ENCODE data around the gene MAGI3.

Gene MAGI3

GRCh38 chr1:113734357-113735055, 344.2 kb downstream of the MAGI3 start:
- Histone ChIP-seq H3K9me3 (ENCODE audit: control extremely low read depth in 1 of 5, control insufficient read depth in 4 of 5, insufficient read depth in 2 of 5, low read depth in 1 of 5, low read length in 4 of 5) (no peaks in the 10 kb centered on the region), H3K27me3 (replicated peaks in 2 of 5; ENCODE audit: control insufficient read depth in 4 of 5, insufficient read depth in 5 of 5, low read length in 4 of 5) (no peaks in the 10 kb centered on the region), H3K27ac (ENCODE audit: insufficient read depth in 1 of 2, low read depth in 1 of 2, low read length in 2 of 2, poor library complexity in 1 of 2, severe bottlenecking in 2 of 2) (no peak overlapping the region), H3K36me3 (ENCODE audit: control insufficient read depth in 4 of 4, insufficient read depth in 4 of 4, low read length in 3 of 4) (peaks cover 16 to 52% (median 31%) of the 10 kb centered on the region in 4 experiments), H3K4me3 (ENCODE audit: control insufficient read depth in 1 of 7, extremely low read depth in 1 of 7, insufficient read depth in 4 of 7, low read depth in 2 of 7, low read length in 6 of 7) (no peak overlapping the region), H3K4me1 (ENCODE audit: control extremely low read depth in 1 of 4, control insufficient read depth in 4 of 4, insufficient read depth in 4 of 4, low read length in 3 of 4) (no peaks in the 10 kb centered on the region)
- ChIA-PET CTCF (interaction anchor here (0.7 kb wide), 1 partner anchor 19 kb away, joined by 3 read pairs; no protein-coding TSS in a partner anchor), POLR2A (no interaction called here)
- no peak for DNase-seq
- WGBS (ENCODE audit: insufficient coverage): 75% methylated on average over 1 of the region's 2 CpGs

Data from common myeloid progenitor, CD34-positive (primary cell).